PC-9 (cell line): ENCODE results near the gene STRN4. TPM values are rescaled to one million over a fixed set of nuclear protein-coding genes. Genes with fewer than 3 reads are reported as not detected.

Experiments
- BruUV-seq: library from RNA; stranded (reverse); fragments of 400-500 nt; replicated peaks from 2 replicates; lab custom pipeline; 2021; lab: Mats Ljungman, UMichigan
- CTCF ChIA-PET: fragments of 300-600 bp; sonication (Branson Sonifier 250); formaldehyde crosslinking; loops from one replicate; lab custom pipeline; 2022; ENCODE audit warnings: antibody characterized with exemption; lab: Charles Lee
- POLR2A ChIA-PET: fragments of 300-600 bp; sonication (Branson Sonifier 250); formaldehyde crosslinking; loops from one replicate; lab custom pipeline; 2022; ENCODE audit warnings: antibody characterized with exemption; ENCODE audit not compliant: unreplicated experiment; lab: Charles Lee
- DNase-seq, 2 experiments: peaks; one replicate each; pipeline versions ENCODE4 v3.0.0 to v3.0.0-alpha.2; 2015 to 2022; ENCODE audit warnings: mixed read lengths in 1 of 2
- H2AFZ ChIP-seq: fragments of 200-600 bp; sonication (generic); 2 replicates; pipeline ENCODE4 v1.8.1; 2017; ENCODE audit warnings: antibody characterized with exemption
- H3F3A ChIP-seq: fragments of 200-600 bp; sonication (generic); 2 replicates; pipeline ENCODE4 v1.8.1; 2017; ENCODE audit warnings: antibody characterized with exemption, mild to moderate bottlenecking, low read depth; ENCODE audit not compliant: insufficient read depth
- H3K27ac ChIP-seq: fragments of 200-600 bp; sonication (generic); 2 replicates; pipeline ENCODE4 v1.6.1; 2016; ENCODE audit warnings: mixed run types
- H3K27me3 ChIP-seq: fragments of 200-600 bp; sonication (generic); 2 replicates; pipeline ENCODE4 v1.6.1; 2016; ENCODE audit warnings: low read depth, mixed run types; ENCODE audit not compliant: insufficient read depth
- H3K36me3 ChIP-seq: fragments of 200-600 bp; sonication (generic); 2 replicates; pipeline ENCODE4 v1.6.1; 2016; ENCODE audit warnings: low read depth, mixed run types
- H3K4me1 ChIP-seq: fragments of 200-600 bp; sonication (generic); replicated peaks from 2 replicates; pipeline ENCODE4 v1.6.1; 2016; ENCODE audit warnings: mixed run types; ENCODE audit not compliant: insufficient read depth
- H3K4me2 ChIP-seq: fragments of 200-600 bp; sonication (generic); 2 replicates; pipeline ENCODE4 v1.6.1; 2017; ENCODE audit warnings: mixed run types
- H3K4me3 ChIP-seq: fragments of 200-600 bp; sonication (generic); 2 replicates; pipeline ENCODE4 v1.6.1; 2016; ENCODE audit warnings: mixed run types
- H3K79me2 ChIP-seq: fragments of 200-600 bp; sonication (generic); 2 replicates; pipeline ENCODE4 v1.6.1; 2017; ENCODE audit warnings: low read depth, mixed run types
- H3K9me2 ChIP-seq: fragments of 200-600 bp; sonication (generic); 2 replicates; pipeline ENCODE4 v1.8.1; 2017; ENCODE audit warnings: mild to moderate bottlenecking; ENCODE audit not compliant: insufficient read depth
- H3K9me3 ChIP-seq: fragments of 200-600 bp; sonication (generic); 2 replicates; pipeline ENCODE4 v1.8.1; 2016; ENCODE audit warnings: low read depth; ENCODE audit not compliant: insufficient read depth
- H4K20me1 ChIP-seq: fragments of 200-600 bp; sonication (generic); 2 replicates; pipeline ENCODE4 v1.8.1; 2017; ENCODE audit not compliant: insufficient read depth
- EZH2 ChIP-seq: fragments of 200-600 bp; sonication (generic); IDR thresholded peaks from 2 replicates; pipeline ENCODE4 v1.8.0; 2017; ENCODE audit warnings: antibody characterized with exemption, low read depth
- intact Hi-C: fragments of 100-400 bp; cut with micrococcal nuclease; formaldehyde crosslinking; loops from one replicate; pipeline ENCODE4 v1.10.0; 2022; ENCODE audit not compliant: unreplicated experiment
- total RNA-seq: library from RNA; stranded (reverse); gene quantifications from 2 replicates; pipeline ENCODE4 v1.2.3, GENCODE V29; 2021
- TF ChIP-seq, protein P1 (sequence below): fragments of 200-600 bp; sonication (generic); conservative IDR thresholded peaks from 2 replicates; pipeline ENCODE4 v1.6.1; 2017; ENCODE audit warnings: mixed run types, antibody characterized with exemption, mild to moderate bottlenecking, moderate library complexity

STRN4 gene
- total RNA-seq, 1 experiment from 2014 or later: 93.3 TPM

- no peak overlapping the region for H2AFZ ChIP-seq
- POLR2A ChIA-PET: no interaction called here
Observed at GRCh38 chr19:46710687-46711086, 35.6 kb downstream of the STRN4 start.

GRCh38 chr19:46704379-46705076 is 41.7 kb downstream of the STRN4 start:
- H3K4me1 ChIP-seq: no peaks in the 10 kb centered on the region
- no peaks in the 10 kb centered on the region for H3K9me3 ChIP-seq
- H3K9me2 ChIP-seq: no peaks in the 10 kb centered on the region
- peaks cover 9% of the 10 kb centered on the region; the same call in 1 of the 2 replicates for H4K20me1 ChIP-seq
- peaks cover 14% of the 10 kb centered on the region; the same call in 1 of the 2 replicates for H3F3A ChIP-seq
- no TSS peak for BruUV-seq
- H2AFZ ChIP-seq: no peak overlapping the region
- peaks cover 48% of the 10 kb centered on the region for H3K36me3 ChIP-seq
- H3K79me2 ChIP-seq: no peaks in the 10 kb centered on the region
- intact Hi-C loops: loop anchor here (1.0 to 2.0 kb wide), 2 partner anchors 27 to 48 kb away; no protein-coding TSS in a partner anchor
- CTCF ChIA-PET: interaction anchor here (0.6 to 0.7 kb wide), 4 partner anchors 12 to 93 kb away, joined by 3 to 6 read pairs (median 5); no protein-coding TSS in a partner anchor
- H3K4me3 ChIP-seq: no peak overlapping the region
- H3K4me2 ChIP-seq: no peak overlapping the region
- no peaks in the 10 kb centered on the region for H3K27me3 ChIP-seq
- TF ChIP-seq EZH2: no peak
- TF ChIP-seq, protein P1, sequence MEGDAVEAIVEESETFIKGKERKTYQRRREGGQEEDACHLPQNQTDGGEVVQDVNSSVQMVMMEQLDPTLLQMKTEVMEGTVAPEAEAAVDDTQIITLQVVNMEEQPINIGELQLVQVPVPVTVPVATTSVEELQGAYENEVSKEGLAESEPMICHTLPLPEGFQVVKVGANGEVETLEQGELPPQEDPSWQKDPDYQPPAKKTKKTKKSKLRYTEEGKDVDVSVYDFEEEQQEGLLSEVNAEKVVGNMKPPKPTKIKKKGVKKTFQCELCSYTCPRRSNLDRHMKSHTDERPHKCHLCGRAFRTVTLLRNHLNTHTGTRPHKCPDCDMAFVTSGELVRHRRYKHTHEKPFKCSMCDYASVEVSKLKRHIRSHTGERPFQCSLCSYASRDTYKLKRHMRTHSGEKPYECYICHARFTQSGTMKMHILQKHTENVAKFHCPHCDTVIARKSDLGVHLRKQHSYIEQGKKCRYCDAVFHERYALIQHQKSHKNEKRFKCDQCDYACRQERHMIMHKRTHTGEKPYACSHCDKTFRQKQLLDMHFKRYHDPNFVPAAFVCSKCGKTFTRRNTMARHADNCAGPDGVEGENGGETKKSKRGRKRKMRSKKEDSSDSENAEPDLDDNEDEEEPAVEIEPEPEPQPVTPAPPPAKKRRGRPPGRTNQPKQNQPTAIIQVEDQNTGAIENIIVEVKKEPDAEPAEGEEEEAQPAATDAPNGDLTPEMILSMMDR: peak; percentile 98
- POLR2A ChIA-PET: interaction anchor here (0.6 kb wide), 1 partner anchor 309 kb away, joined by 3 read pairs; no protein-coding TSS in a partner anchor
- DNase-seq: peak; percentile 34 to 70
- H3K27ac ChIP-seq: no peak overlapping the region

More at GRCh38 chr19:46710687-46711086, 35.6 kb downstream of the STRN4 start:
- CTCF ChIA-PET: no interaction called here
- H3K9me3 ChIP-seq: no peaks in the 10 kb centered on the region
- DNase-seq: no peak
- no peaks in the 10 kb centered on the region for H3K9me2 ChIP-seq
- intact Hi-C loops: no loop called here
- no peak overlapping the region for H3K4me2 ChIP-seq
- BruUV-seq: no TSS peak
- H3F3A ChIP-seq: peaks cover 24% of the 10 kb centered on the region; the same call in 1 of the 2 replicates
- H4K20me1 ChIP-seq: peaks cover 8% of the 10 kb centered on the region; the same call in 1 of the 2 replicates
- no peak overlapping the region for H3K4me3 ChIP-seq
- no peak overlapping the region for H3K27ac ChIP-seq
- H3K4me1 ChIP-seq: peaks cover 17% of the 10 kb centered on the region
- no peak for TF ChIP-seq EZH2
- TF ChIP-seq, protein P1: no peak
- peaks cover 12% of the 10 kb centered on the region; the same call in 1 of the 2 replicates for H3K36me3 ChIP-seq
- H3K79me2 ChIP-seq: peaks cover 34% of the 10 kb centered on the region
- no peaks in the 10 kb centered on the region for H3K27me3 ChIP-seq

DNA sequence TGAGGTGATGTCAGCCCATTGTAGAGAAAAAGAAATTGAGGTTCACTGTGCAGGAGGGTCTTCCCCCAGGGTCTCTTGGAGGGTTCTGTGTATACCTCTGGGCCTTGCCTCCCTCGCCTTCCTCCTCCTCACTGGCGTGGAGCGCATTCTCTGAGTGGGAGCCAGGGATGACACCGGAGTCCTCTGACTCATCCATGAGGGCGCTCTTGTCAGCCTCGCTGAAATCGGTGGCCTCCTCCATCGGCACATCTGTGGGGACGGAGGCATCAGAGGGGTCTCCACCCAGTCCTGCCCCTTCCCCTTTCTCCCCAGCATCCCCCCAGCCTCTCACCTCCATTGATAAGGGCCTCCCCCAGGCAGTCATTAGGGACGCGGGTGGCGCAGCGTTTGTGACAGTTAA is 45.5 kb downstream of the STRN4 start:
- CTCF ChIA-PET: no interaction called here
- no peak overlapping the region for H3K4me3 ChIP-seq
- no peak for TF ChIP-seq EZH2
- TF ChIP-seq, protein P1: no peak
- no peaks in the 10 kb centered on the region for H3K27me3 ChIP-seq
- H3K9me3 ChIP-seq: no peaks in the 10 kb centered on the region
- no peaks in the 10 kb centered on the region for H3K9me2 ChIP-seq
- POLR2A ChIA-PET: no interaction called here
- no peak overlapping the region for H2AFZ ChIP-seq
- BruUV-seq: no TSS peak
- intact Hi-C loops: no loop called here
- H3F3A ChIP-seq: peaks cover 10% of the 10 kb centered on the region; the same call in 1 of the 2 replicates
- no peak for DNase-seq
- H3K4me2 ChIP-seq: no peak overlapping the region
- 0 out of 2 replicates have a peak, but pooled peaks cover 5% of the 10 kb centered on the region for H4K20me1 ChIP-seq
- H3K79me2 ChIP-seq: no peaks in the 10 kb centered on the region
- no peaks in the 10 kb centered on the region for H3K4me1 ChIP-seq
- peaks cover 46% of the 10 kb centered on the region for H3K36me3 ChIP-seq
- no peak overlapping the region for H3K27ac ChIP-seq
